Measurements from ENCODE around the gene RABGEF1. TPM values are rescaled to one million over a fixed set of nuclear protein-coding genes. Genes with fewer than 3 reads are reported as not detected.
"Not testable (repeated sequence)": the region's sequence is repeated elsewhere in the genome, so short reads cannot be mapped to it uniquely, and the experiment has no call there.

The RABGEF1 gene
- total and polyA plus RNA-seq, 2 donors (not counting 3 experiments of a cell fraction or from before 2014, with no cell fraction given), result 11.6 to 15.5 TPM

GRCh38 chr7:66825538-66825937 lies 85.0 kb downstream of the RABGEF1 start:
- H4K20me1 ChIP-seq (replicated peaks; ENCODE audit: control insufficient read depth, extremely low read depth, insufficient read depth, low read length); H3K27ac ChIP-seq (ENCODE audit: insufficient read depth, low read depth, low read length); POLR2A ChIA-PET; H3K9ac ChIP-seq (replicated peaks; ENCODE audit: extremely low read depth, insufficient read depth, low read length); H3K4me3 ChIP-seq (replicated peaks in 1 of 3; ENCODE audit: insufficient read depth in 1 of 3, low read depth in 1 of 3, low read length in 3 of 3); BruUV-seq (replicated peaks); H3K4me2 ChIP-seq (ENCODE audit: insufficient read depth, low read length); dilution Hi-C loops (cut with MboI; ENCODE audit: extremely low pct_ligation_motif_present, low sequenced_read_pairs); H3K27me3 ChIP-seq (ENCODE audit: control insufficient read depth in 2 of 2, insufficient read depth in 2 of 2, low read length in 2 of 2); H2AFZ ChIP-seq (ENCODE audit: low read depth, low read length); H3K4me1 ChIP-seq (ENCODE audit: control insufficient read depth, extremely low read depth, insufficient read depth, low read length); H3K9me1 ChIP-seq (replicated peaks; ENCODE audit: control insufficient read depth, extremely low read depth, insufficient read depth, low read length); intact Hi-C loops (cut with micrococcal nuclease); H3K36me3 ChIP-seq (ENCODE audit: control insufficient read depth in 2 of 2, extremely low read depth in 1 of 2, insufficient read depth in 2 of 2, low read length in 2 of 2); H3K79me2 ChIP-seq (ENCODE audit: control insufficient read depth, insufficient read depth, low read length); H3K9me3 ChIP-seq (replicated peaks; ENCODE audit: control insufficient read depth, insufficient read depth, low read length): not testable (repeated sequence)
- CTCF ChIA-PET, result interaction anchor here (0.8 to 1.0 kb wide), 2 partner anchors 14 to 174 kb away, joined by 3 read pairs; no protein-coding TSS in a partner anchor
- TF ChIP-seq CTCF (IDR thresholded peaks at IDR 0.05; ENCODE audit: extremely low read depth in 1 of 2, insufficient read depth in 1 of 2, low read depth in 1 of 2, low read length in 2 of 2), result peak in 1 of 2 donors; percentile 6
- peak; percentile 9 for DNase-seq (ENCODE audit: low read depth, low spot score)
- FAIRE-seq, result peak; percentile 86

GRCh38 chr7:66826649-66827048 lies 86.1 kb downstream of the RABGEF1 start:
- intact Hi-C loops (cut with micrococcal nuclease), result no loop called here
- CTCF ChIA-PET, result interaction anchor here (0.5 to 1.1 kb wide), 2 partner anchors 8 to 702 kb away, joined by 3 to 5 read pairs; no protein-coding TSS in a partner anchor

More at GRCh38 chr7:66826649-66827048, 86.1 kb downstream of the RABGEF1 start:
- H3K9me1 ChIP-seq (replicated peaks; ENCODE audit: control insufficient read depth, extremely low read depth, insufficient read depth, low read length), result no peaks in the 10 kb centered on the region
- H2AFZ ChIP-seq (ENCODE audit: low read depth, low read length), result no peak overlapping the region
- H3K27ac ChIP-seq (ENCODE audit: insufficient read depth, low read depth, low read length), result no peak overlapping the region
- no peak overlapping the region for H3K9ac ChIP-seq (replicated peaks; ENCODE audit: extremely low read depth, insufficient read depth, low read length)
- no peak for TF ChIP-seq GATA2 (IDR thresholded peaks at IDR 0.05; ENCODE audit: insufficient read depth, insufficient read length, low read depth, low read length)
- TF ChIP-seq JUN (IDR thresholded peaks at IDR 0.05; ENCODE audit: borderline replicate concordance, insufficient read depth, insufficient read length, low read depth), result no peak
- no peak for TF ChIP-seq MAX (IDR thresholded peaks at IDR 0.05; ENCODE audit: insufficient read depth, insufficient read length)
- no peak for TF ChIP-seq FOS (IDR thresholded peaks at IDR 0.05; ENCODE audit: borderline replicate concordance, insufficient read depth, low read length)
- TF ChIP-seq CTCF (IDR thresholded peaks at IDR 0.05; ENCODE audit: extremely low read depth in 1 of 2, insufficient read depth in 1 of 2, low read depth in 1 of 2, low read length in 2 of 2), result no peak
- no peak for TF ChIP-seq POLR2AphosphoS5 (IDR thresholded peaks at IDR 0.05; ENCODE audit: insufficient read depth, low read depth, low read length)
- no peak for TF ChIP-seq MYC (IDR thresholded peaks at IDR 0.05; ENCODE audit: low read depth, low read length)
- TF ChIP-seq EZH2 (IDR thresholded peaks at IDR 0.05; ENCODE audit: borderline replicate concordance, low read depth, low read length, severe bottlenecking), result no peak
- TF ChIP-seq POLR2A (IDR thresholded peaks at IDR 0.05; ENCODE audit: low read depth, low read length), result no peak
- FAIRE-seq, result no peak
- H3K4me1 ChIP-seq (ENCODE audit: control insufficient read depth, extremely low read depth, insufficient read depth, low read length), result no peaks in the 10 kb centered on the region
- no peaks in the 10 kb centered on the region for H3K36me3 ChIP-seq (ENCODE audit: control insufficient read depth in 2 of 2, extremely low read depth in 1 of 2, insufficient read depth in 2 of 2, low read length in 2 of 2)
- peaks cover 0 to 2% of the 10 kb centered on the region in 2 experiments for H3K27me3 ChIP-seq (ENCODE audit: control insufficient read depth in 2 of 2, insufficient read depth in 2 of 2, low read length in 2 of 2)
- BruUV-seq (replicated peaks), result no TSS peak
- POLR2A ChIA-PET, result no interaction called here
- H3K4me3 ChIP-seq (replicated peaks in 1 of 3; ENCODE audit: insufficient read depth in 1 of 3, low read depth in 1 of 3, low read length in 3 of 3), result no peak overlapping the region
- H3K4me2 ChIP-seq (ENCODE audit: insufficient read depth, low read length), result no peak overlapping the region
- no peaks in the 10 kb centered on the region for H3K79me2 ChIP-seq (ENCODE audit: control insufficient read depth, insufficient read depth, low read length)
- dilution Hi-C loops (cut with MboI; ENCODE audit: extremely low pct_ligation_motif_present, low sequenced_read_pairs), result no loop called here
- no peaks in the 10 kb centered on the region for H3K9me3 ChIP-seq (replicated peaks; ENCODE audit: control insufficient read depth, insufficient read depth, low read length)
- H4K20me1 ChIP-seq (replicated peaks; ENCODE audit: control insufficient read depth, extremely low read depth, insufficient read depth, low read length), result no peaks in the 10 kb centered on the region
- no peak for DNase-seq (ENCODE audit: low read depth, low spot score)

Measured in endothelial cell of umbilical vein (primary cell).